Measurements from ENCODE around the gene URB2.
A peak's percentile ranks its signal among the peaks of the same experiment; 100 is the strongest.
"Not testable (repeated sequence)": the region's sequence is repeated elsewhere in the genome, so short reads cannot be mapped to it uniquely, and the experiment has no call there.

URB2 gene

DNA sequence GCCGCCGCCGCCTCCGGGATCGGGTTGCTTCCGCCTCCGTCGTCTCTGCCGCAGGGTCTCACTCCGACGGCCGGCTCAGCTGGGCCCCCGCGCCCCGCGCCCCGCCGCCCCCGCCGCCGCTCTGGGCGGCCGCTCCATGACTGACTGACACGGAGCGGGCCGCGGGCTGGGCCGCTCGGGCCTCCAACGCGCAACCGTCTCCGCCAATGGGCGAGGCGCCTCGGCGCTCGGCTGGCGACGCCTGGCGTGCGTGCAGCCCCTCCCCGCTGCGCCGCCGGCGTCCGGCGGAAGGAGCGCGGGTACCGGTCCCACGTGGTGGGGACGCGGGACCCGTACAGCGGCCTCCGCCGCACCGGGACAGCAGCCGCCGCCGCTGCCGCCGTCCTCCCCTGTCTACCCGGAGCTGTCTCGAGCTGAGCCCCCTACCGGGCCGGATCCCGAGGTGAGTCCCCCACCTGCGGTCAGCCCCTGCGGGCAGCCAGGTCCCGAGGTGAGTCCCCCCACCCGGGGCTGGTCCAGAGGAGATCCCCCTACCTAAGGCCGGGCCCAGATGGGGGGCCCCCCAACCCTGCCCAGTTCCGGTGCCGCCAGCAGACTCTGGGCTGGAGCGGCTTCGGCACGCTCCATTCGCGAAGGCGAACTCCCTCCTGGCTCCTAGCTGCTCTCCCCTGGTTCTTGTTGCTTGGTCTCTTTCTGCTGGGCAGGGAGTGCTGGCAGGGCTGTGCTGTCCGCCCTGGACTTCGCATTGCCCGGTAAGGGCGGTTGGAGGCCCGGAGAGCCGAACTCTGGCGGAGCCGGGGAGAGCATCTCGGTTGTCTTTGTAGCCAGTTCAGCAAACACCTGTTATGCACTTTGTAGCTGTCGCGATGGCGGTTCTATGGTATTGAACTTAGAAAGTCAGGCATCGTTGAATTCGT is at the start of gene URB2, which contains the start of gene TAF5L:
URB2 (plus strand) TSS at position 333 of the 917 bp plus-strand sequence. CDS start 1,387 bp downstream, outside the sequence.
TAF5L (minus strand) TSS at position 208 of the 917 bp plus-strand sequence. CDS start 11,640 bp downstream, outside the sequence.
- peak; percentile 87 for DNase-seq

DNA sequence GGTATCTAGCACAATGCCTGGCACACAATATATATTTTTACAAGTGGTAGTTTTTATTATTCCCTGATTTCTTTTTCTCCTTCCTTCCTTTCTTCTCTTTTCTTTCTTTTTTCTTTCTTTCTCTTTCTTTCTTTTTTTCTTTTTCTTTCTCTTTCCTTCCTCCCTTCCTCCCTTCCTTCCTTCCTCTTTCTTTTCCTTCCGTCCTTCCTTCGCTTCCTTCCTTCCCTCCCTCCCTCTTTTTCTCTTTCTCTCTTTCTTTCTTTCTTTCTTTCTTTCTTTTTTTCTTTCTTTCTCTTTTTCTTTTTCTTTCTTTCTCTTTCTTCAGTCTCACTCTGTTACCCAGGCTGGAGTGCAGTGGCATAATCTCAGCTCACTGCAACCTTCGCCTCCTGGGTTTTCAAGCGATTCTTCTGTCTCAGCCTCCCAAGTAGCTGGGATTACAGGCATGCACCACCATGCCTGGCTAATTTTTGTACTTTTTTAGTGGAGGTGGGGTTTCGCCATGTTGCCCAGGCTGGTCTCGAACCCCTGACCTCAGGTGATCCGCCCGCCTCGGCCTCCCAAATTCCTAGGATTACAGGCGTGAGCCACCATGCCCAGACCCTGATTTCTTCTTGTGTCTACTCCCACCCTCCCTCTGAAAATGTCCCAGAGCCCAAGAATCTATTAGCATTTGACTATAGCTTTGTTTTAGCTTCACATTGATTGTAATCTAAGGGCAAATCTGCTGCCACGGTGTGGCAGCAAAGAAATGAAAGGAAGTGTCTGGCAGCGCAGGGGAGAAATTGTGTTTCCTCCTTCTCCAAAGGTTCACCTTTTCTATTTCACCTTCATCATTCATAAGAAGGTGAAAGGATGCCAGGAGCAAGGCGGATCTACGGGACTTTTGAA is 47.6 kb upstream of the URB2 start:
- no peak for DNase-seq

DNA sequence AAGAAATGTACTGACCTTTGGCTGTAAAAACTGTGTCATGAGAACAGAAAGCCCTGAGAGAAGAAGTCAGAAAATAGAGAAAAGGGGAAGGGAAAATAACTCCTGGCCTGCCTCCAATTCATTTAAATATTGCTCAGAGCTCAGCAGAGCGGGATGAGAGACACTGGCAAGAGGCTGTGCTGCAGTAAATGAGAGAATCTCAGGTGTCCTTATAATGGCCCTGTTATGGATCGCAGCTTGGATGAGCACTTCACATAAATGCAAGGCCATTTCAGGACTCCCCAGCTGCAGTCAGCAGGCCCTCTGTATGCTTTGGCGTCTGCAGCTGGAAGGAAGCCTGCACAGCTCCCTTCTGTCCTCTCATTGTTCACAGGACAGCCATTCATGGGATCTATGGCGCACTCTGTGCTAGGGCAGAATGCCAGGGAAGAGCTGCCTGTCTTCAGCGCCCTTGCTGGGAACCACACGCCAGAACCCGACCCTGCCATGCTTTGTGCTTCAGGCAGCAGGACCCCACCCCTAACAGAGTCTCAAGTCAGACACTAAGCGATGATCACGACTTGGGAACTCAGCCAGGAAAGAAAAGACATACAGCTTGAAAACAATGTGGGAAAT is 46.9 kb upstream of the URB2 start:
- DNase-seq: no peak

DNA sequence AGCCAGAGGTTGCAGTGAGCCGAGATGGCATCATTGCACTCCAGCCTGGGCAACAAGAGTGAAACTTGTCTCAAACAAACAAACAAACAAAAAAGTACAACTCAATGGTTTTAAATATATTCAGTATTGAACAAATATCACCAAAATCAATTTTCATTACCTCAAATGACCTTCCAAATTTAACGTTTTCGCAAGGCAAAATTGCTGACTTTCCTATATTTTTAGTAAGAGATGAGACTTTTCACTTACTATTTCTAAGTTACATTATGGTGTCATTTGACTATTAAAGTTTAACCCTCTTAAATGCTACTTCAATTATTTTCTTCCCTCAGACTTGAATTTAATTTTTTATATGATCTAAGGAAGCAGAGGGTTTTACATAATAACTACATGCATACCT is 44.6 kb upstream of the URB2 start:
- DNase-seq: no peak

DNA sequence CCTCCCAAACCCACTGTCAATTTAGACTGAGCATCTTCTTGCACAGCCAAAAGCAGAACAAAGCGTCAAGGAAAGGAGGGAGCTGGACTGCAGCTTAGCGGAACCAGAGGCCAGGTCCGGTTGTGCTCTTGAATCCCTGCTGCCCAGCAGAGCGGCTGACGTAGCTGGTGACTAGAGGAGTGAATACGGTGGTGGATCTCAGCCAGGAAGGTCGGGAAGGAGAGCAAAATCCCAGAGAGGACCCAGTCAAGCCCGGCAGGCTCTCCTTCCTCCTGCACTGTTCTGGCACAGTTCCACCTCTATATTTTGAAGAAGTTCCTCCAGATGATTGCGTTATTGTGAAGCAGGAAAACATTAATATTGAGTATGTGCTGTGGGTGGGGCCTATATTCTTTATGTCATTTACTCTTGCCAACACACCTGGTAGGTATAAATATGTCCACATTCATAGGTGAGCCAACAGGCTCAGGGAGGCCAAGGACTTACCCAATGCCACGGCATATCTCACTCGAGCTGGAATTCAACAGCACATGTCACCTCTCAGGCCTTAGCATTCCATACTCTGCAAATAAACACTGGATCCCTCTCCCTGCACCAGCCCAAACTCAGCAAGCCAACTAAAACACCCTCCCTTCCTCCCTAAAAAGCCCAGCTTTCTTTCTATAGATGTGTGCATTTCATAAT is 43.9 kb upstream of the URB2 start:
- DNase-seq: no peak

DNA sequence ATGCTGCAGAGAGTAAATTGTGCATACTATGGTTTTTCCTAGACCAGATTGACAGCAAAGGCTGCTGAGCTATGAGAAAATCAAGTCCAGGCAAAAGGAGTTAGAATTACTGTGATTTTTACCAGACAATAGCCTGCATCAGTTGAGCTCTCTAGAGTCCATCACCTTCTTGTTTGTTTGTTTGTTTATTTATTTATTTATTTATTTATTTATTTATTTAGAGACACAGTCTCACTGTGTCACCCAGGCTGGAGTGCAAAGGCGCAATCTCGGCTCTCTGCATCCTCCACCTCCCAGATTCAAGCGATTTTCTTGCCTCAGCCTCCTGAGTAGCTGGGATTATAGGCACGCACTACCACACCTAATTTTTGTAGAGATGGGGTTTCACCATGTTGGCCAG is 43.3 kb upstream of the URB2 start:
- no peak for DNase-seq

DNA sequence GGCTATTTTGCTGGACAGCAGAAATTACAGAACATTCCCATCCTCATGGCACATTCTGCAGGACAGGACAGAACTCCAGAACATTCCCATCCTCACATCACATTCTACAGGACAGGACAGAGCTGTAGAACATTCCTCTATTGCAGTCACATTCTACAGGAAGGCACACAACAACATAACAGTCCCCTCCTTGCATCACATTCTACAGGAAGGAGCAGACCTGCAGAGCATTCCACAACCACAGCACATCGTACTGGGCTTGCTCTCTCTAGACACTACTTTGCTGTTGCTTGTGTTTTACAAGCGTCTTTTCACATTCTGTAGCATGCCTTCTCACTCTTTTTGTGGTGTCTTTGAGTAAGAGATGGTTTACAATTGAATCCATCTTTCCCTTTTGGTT is 40.7 kb upstream of the URB2 start:
- no peak for DNase-seq

DNA sequence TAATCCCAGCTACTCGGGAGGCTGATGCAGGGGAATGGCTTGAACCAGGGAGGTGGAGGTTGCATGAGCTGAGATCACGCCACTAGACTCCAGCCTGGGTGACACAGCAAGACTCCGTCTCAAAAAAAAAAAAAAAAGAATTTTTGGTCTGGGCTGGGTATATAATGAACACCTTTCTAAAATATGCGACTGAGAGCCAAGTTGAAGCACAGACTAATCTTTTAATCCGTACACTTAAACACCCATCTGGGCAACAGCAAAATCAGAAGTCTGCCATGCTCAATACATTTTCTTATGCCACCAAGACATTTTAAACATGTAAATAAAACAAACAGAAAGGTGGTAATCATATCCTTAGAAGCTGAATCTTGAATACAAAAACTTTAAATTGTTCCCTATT is 35.9 kb upstream of the URB2 start:
- no peak for DNase-seq

DNA sequence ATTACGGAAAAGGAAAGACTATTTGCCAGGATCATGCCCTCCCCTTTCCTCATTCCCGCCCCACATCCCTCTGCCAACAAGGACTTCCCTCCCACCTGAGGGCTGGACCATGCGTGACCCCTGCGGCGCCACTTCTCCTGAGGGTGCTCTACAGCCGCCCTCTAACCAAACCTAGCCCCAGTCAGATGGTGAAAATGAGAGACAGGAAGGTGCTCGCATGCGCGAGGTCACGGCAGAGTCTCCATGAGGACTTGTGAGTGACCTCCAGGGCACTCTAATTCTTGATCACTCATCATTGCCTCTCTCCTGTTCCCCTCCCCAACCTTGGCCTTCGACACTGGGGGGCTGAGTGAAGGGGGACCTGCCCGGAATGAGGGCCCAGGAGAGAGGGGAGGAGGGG is 32.2 kb upstream of the URB2 start:
- DNase-seq: no peak

DNA sequence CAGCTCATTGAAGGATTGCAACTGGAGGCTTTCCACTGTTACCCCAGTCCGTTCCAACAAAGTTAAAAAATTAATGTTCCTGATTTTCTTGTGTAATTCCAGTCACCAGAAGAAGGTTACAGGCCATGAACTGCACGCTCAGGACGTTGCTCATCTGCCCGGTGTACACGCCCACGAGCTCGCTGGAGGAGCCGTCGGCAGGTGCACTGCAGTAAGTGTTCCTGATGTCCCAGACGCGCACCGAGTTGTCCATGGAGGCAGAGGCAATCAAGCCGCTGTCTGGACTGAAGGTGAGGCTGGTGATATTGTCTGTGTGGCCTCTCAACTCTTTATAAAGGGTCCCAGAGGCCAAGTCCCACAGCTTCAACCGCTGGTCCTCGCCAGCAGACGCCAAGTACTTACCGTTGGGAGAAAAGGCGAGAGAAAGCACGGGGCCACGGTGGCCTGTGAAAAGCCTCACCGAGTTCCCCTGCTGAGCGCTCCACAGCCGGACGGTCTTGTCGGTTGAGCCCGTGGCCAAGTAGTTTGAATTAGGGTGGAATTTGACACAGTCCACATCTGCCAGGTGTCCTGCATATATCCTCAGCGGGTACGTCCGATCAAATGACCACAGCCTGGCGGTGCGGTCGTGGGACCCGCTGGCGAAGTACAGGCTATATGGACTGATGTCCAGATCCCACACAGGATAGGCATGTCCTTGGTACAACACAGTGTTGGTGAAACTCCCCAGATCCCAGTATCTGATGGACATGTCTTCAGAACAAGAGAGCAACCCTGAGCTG is 31.6 kb upstream of the URB2 start:
- no peak for DNase-seq

DNA sequence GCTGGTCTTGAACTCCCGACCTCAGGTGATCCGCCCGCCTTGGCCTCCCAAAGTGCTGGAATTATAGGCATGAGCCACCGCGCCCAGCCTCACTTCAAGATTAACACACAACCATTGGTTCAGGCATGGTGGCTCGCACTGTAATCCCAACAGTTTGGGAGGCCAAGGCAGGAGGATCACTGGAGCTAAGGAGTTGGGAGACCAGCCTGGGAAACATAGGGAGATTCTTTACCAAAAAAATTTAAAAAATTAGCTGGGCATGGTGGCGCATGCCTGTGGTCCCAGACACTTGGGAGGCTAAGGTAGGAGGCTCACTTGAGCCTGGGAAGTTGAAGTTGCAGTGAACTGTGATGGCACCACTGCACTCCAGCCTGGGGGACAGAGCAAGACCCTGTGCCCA is 30.2 kb upstream of the URB2 start:
- DNase-seq: not testable (repeated sequence)

DNA sequence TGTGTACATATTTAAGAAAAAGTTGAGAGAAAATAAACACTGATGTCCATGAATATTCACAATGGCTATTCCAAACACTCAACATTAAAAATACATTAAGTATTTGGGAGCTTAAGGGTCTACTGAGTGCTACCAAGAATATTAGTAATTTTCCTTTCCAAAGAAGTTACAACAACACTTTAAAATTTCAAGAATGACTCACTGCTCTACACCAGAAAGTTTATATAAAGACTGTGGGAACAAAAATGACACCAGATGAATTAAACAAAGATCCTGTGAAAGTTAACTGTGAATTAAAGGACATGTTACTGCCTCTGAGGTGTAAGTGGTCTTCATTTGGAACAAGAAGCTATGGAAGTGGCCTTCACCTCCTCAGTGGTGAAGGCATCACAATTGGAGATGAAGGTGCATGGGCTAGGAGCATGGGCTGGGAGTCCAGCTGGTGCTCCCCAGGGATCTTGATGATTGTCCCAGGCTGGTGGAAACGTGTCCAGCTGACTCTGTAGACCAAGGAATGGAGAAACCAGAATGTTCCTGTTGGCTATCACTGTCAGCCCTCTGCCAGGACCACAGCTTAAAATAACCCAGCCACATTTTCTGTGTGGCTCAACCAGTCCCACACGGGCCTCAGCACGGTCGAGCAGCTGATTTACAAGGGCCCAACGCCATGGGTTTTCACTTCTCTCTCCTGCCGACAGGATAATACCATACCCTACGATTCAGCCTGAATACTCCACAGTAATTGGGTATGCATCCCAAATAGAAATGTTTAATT is 28.9 kb upstream of the URB2 start:
- no peak for DNase-seq

DNA sequence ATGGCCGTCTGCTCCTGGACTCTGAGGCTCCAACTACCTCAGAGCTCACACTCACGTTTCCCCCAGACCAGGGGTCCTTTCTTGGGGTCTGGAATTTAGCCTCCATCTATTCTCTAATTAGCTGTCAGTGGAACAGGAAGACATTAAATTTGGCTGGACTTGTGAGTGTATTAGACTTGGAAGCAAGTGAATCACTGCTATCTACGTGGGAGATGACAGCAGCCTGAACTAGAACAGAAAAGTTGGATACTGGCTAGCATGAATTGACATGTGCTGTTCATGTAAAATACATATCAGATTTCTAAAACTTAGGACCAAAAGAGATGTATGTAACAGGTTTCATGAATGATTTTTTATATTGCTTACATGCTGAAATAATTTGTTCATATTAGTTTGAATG is 28.2 kb upstream of the URB2 start:
- no peak for DNase-seq

DNA sequence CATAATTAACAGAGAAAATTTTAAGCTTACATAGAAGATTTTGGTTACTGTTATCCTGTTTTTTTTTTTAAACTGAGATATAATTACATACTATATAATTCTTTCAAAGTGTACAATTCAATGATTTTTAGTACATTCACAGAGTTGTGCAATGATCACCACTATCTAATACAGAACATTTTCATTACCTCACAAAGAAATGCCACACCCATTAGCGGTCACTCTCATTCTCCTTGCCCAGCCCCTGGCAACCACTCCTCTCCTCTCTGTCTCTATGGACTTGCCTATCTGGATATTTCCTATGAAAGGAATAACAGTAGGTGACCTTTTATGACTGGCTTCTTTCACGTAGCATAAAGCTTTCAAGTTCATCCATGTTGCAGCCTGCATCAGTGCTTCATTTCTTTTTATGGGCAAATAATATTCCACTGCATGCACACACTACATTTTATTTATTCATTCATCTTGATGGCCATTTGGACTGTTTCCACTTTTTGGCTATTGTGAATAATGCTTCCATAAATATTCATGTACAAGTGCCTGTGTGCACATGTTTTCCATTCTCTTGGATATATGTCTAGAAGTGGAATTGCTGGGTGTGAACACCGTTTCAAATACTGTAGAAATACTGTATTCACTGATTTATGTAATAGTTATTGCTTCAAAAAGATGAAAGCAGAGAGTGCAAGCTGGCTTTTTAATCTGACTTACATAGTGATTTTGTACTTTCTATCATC is 26.7 kb upstream of the URB2 start:
- DNase-seq: no peak

DNA sequence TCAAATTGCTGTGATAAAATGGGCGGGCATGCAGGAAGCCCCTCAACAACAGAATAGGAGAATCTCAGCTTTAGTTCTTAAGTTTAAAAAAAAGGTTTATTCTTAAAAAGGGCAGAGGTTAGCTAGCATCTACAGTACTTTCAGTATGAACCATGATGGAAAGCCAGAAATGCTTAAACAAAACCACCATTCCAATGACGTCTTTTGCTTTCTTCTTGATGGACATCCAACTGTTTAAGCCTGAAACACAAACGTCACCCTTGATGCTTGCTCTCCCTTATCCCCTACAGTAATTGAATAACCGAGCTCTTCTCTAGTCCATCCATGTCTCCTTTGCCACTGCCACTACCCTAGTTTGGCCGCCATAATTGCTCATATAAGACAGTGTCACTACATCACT is 25.8 kb upstream of the URB2 start:
- DNase-seq: no peak

DNA sequence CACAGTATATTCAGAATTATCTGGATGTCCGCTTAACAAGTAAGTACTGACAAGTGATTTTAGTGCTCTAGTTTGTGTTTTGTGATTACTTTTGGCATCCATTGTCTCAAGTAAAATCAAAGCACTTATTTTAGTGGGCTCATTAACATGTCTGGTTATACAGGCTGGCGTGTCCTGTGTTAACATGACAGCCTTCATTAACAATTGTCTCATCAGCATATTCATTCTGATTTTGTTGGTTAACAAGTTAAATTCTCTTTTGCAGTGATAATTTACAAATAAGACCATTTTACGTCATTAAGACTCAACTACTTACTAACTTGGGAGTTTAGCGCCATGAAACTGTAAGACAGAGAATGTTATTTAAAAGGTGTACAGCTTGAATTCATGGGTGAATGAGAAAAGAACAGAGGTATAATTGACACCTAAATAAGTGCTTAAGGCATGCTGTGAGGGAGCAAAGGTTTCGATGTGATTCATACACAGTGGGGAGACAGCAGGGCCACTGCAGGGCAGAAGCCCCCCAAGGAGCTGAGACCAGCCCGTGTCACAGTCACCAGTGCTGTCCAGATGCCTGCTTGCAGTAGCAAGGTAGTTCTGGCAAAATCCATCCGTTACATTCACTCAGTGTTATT is 22.6 kb upstream of the URB2 start:
- no peak for DNase-seq

DNA sequence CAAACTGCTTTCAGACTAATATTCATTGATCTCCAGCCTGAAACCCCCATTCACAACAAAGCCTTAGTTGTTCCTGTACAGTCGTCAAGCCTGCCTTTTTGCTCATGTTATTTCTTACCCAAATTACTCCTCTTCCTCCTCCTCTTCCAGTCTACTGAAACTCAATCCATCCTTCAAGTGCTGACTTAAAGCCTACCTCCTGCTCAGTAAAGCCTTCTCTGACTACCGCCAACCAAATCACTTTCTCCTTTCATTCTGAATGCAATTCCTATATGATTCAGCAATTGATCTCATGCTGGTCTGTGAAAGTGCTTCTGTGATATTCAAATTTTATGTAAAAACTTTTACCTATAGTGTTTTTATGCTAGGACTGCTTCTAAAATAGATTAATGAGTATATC is 18.7 kb upstream of the URB2 start:
- DNase-seq: no peak

DNA sequence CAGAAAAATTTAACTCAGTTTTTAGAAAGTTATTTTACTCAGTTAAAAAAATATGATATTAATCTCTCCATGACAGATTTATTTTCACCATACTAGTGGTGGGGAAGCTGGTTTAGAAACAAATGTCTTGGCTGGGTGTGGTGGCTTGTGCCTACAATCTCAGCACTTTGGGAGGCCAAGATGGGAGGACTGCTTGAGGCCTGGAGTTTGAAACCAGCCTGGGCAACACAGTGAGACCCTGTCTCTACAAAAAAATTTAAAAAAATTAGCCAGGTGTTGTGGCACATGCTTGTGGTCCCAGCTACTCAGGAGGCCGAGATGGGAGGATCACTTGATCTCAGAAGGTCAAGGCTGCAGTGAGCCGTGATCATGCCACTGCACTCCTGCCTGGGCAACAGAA is 17.5 kb upstream of the URB2 start:
- no peak for DNase-seq

DNA sequence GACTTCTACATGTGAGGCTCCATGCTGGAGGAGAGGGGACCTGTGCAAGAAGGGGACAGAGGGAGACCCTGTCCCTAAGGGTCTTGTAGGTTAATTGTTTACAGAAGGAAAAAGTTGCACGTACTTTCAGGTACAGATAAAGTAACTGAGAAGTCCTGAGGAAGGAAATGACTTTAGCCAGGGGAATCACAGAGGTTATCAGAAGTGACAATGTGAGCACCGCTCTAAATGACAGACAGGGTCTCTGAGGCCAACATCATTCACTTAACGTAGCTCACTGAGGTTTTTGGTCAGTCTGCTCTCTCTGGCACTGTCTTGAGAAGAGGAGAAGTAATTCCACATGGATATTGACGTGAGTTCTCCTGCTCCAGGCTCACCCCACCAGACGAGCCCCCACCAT is 12.1 kb upstream of the URB2 start:
- DNase-seq: no peak

DNA sequence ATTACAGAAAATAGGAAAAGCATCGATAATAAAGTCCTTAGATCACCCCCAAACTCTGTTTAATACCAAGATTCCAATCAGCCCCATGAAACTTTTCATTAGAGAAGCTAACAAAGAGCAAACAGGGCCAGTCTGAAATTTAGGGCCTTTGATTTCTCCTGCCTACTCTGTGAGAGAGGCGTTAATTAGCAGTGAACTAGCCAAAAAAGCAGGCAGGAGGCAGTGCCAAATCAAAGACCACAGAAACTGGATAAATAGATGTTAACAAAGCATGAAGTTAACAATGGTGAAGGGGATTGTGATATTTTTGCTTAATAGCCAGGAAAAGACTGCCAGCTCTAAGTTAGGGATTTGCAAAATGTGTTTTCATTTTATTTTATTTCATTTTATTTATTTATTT is 11.3 kb upstream of the URB2 start:
- no peak for DNase-seq

Measured in activated T-cell treated with anti-CD3 and anti-CD28 coated beads, Interleukin-2, amount 50 U/mL, for 1 hour (primary cell).